ENCODE results near the gene GAPDHS. TPM values are rescaled to one million over a fixed set of nuclear protein-coding genes. Genes with fewer than 3 reads are reported as not detected.

Gene GAPDHS
- total and polyA plus RNA-seq, 2 of the 4 experiments (the other 2 are of a cell fraction): not detected

DNA sequence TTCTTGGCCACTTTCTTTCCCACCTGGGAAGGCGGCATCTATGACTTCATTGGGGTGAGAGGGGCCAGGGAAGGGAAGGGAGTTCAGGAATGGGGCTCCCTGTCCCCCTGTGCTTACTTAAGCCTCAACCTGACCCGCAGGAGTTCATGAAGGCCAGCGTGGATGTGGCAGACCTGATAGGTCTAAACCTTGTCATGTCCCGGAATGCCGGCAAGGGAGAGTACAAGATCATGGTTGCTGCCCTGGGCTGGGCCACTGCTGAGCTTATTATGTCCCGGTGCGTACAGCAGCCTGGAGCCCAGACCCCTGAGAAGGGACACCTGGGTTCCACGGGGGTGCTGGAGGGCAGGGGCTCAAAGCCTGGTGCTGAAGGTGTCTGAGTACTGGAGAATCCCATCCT lies 13.3 kb downstream of the GAPDHS start:
- POLR2A ChIA-PET (ENCODE audit: unreplicated experiment): no interaction called here
- 100% methylated on average over 2 of the region's 8 CpGs; no CpG with 5 or more reads in 1 of the 2 experiments for WGBS, 2 experiments (ENCODE audit: extremely low coverage in 2 of 2, insufficient read length in 1 of 2)
- H3K4me3 ChIP-seq (ENCODE audit: insufficient read depth, low read depth, low read length): peak overlapping the region; percentile 91; the same call in 1 of the 2 replicates

More for the DNA sequence above, 13.3 kb downstream of the GAPDHS start:
- H4K20me1 ChIP-seq (ENCODE audit: insufficient read depth, low read length): 0 out of 2 replicates have a peak, but pooled peaks cover 7% of the 10 kb centered on the region
- peaks cover 8% of the 10 kb centered on the region for H3K4me1 ChIP-seq (ENCODE audit: control insufficient read depth, insufficient read depth, low read length)
- H2BK20ac ChIP-seq (ENCODE audit: low read depth, low read length): no peak overlapping the region
- TF ChIP-seq CHD1 (IDR thresholded peaks at IDR 0.05; ENCODE audit: low read depth, low read length): no peak
- CTCF ChIA-PET: no interaction called here
- H3K23ac ChIP-seq (ENCODE audit: low read depth, low read length): no peak overlapping the region
- dilution Hi-C loops (cut with HindIII; ENCODE audit: low sequenced_read_pairs, unreplicated experiment): no loop called here
- no peak overlapping the region for H2AFZ ChIP-seq (replicated peaks; ENCODE audit: low read length, poor library complexity)
- H3K9me3 ChIP-seq (ENCODE audit: control insufficient read depth, insufficient read depth, low read length): no peaks in the 10 kb centered on the region
- ATAC-seq (ENCODE audit: low read depth) (no peak), DNase-seq (no peak)
- H2AK9ac ChIP-seq (replicated peaks; ENCODE audit: low read depth, low read length, poor library complexity): peak overlapping the region; percentile 93
- peaks cover 31 to 49% of the 10 kb centered on the region in 2 experiments for H3K79me1 ChIP-seq (ENCODE audit: low read depth in 1 of 2, low read length in 2 of 2)
- H3K14ac ChIP-seq (replicated peaks; ENCODE audit: low read depth, low read length): 0 out of 2 replicates have a peak overlapping the region, but pooled peaks have one; percentile 52
- no peak overlapping the region for H2BK15ac ChIP-seq (ENCODE audit: low read depth, low read length)
- H2BK120ac ChIP-seq (ENCODE audit: low read depth, low read length): no peak overlapping the region
- peak overlapping the region in 1 of 2 experiments; percentile 97; a peak in 1 of 4 replicates for H4K8ac ChIP-seq (ENCODE audit: low read depth in 2 of 2, low read length in 2 of 2)
- intact Hi-C loops (cut with micrococcal nuclease): loop anchor here (5.0 kb wide), 2 partner anchors 81 to 156 kb away; partner anchors contain the start of genes RBM42 and ZBTB32
- no peak overlapping the region for H3K27ac ChIP-seq (ENCODE audit: insufficient read depth, low read length)
- peak overlapping the region; percentile 56; the same call in 1 of the 2 replicates for H3K4ac ChIP-seq (ENCODE audit: low read depth, low read length)
- BruUV-seq (replicated peaks): no TSS peak
- no peak overlapping the region for H4K5ac ChIP-seq (ENCODE audit: low read depth, low read length)
- H3K4me2 ChIP-seq (ENCODE audit: low read depth, low read length): peak overlapping the region; percentile 75
- peaks cover 6% of the 10 kb centered on the region; the same call in 1 of the 2 replicates for H3K36me3 ChIP-seq (ENCODE audit: control insufficient read depth, insufficient read depth, low read length)
- in situ Hi-C loops (cut with MboI; ENCODE audit: low sequenced_read_pairs): loop anchor here (5.0 kb wide), 1 partner anchor 171 kb away; the partner anchor contains the start of gene KMT2B
- peak overlapping the region; percentile 79 for H3K9ac ChIP-seq (ENCODE audit: low read depth, low read length)
- H2BK5ac ChIP-seq (ENCODE audit: low read depth, low read length, poor library complexity, severe bottlenecking): no peak overlapping the region
- H3K9me1 ChIP-seq (ENCODE audit: insufficient read depth, low read length): peaks cover 9% of the 10 kb centered on the region; the same call in 1 of the 2 replicates
- H3K56ac ChIP-seq (ENCODE audit: extremely low read depth, insufficient read depth, low read length): no peak overlapping the region
- H4K91ac ChIP-seq (ENCODE audit: insufficient read depth, low read depth, low read length): no peak overlapping the region
- no peaks in the 10 kb centered on the region for H3K27me3 ChIP-seq (ENCODE audit: control insufficient read depth, insufficient read depth, low read length)
- peak overlapping the region; percentile 68; the same call in 1 of the 2 replicates for H2AK5ac ChIP-seq (ENCODE audit: low read depth, low read length)
- no peak overlapping the region for H3K18ac ChIP-seq (ENCODE audit: low read depth, low read length)
